HG03039 (cell line): ENCODE data around the gene BMP10.

Experiments used
- ATAC-seq: cut with Tn5 transposase; IDR thresholded peaks from one replicate; pipeline ENCODE4 v1.9.1; 2021; ENCODE audit warnings: mild to moderate bottlenecking, moderate library complexity; ENCODE audit not compliant: unreplicated experiment

The BMP10 gene

DNA sequence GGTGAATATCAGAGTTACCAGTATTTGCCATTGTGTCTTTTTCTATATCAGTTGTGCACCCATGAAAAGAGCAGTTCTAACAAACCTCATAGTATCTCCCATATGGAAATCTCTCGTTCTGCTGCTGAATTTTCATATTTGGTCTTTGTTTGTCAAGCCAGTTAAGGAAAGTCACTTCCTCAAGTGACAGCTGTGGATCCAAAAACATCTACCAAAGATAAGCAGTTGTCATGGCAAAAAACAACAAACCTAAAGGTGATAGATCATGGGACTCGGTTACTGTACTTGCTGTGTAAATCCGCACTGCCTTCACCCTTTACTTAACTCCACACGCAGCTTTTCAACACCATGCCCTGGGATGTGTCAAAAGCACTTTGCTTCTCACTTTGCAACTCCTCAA, 17.3 kb downstream of the BMP10 start:
- ATAC-seq, result no peak

DNA sequence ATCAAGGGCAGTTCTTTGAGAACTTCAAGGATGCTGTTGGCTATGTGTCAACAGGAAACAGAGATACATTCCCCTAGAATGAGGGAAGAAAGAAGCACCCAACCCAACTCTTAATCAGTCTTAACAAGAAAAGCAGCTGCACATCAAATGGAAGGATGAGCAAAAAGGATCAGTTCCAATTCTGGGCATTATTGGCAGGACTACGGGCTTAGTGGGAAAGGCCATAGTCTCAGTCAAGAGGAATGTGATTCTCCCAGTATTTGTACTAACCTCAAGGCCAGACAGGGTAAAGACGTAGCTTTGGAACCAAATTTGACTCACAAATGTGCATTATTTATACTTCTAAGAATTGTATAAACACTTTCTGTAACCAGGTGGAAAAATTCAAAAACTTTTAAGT, 18.2 kb downstream of the BMP10 start:
- no peak for ATAC-seq

DNA sequence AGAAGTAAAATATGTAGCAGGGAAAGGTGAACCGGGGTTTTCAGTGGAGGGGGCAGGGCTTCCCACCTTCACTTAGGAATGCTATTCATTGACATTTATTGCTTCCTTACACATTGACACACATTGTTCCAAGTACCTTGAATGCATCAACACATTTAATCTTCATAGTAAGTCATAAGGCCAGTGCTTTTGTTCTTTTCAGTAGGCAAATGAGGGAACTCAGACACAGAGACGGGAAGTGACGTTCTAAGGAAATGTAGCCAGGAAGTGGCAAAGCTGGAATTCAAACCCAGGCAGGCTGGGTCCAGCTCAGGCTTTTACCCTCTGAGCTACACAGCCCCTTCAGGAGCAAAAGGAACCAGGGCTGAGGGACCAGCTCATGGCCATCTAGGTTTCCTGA, 20.7 kb downstream of the BMP10 start:
- ATAC-seq, result no peak

DNA sequence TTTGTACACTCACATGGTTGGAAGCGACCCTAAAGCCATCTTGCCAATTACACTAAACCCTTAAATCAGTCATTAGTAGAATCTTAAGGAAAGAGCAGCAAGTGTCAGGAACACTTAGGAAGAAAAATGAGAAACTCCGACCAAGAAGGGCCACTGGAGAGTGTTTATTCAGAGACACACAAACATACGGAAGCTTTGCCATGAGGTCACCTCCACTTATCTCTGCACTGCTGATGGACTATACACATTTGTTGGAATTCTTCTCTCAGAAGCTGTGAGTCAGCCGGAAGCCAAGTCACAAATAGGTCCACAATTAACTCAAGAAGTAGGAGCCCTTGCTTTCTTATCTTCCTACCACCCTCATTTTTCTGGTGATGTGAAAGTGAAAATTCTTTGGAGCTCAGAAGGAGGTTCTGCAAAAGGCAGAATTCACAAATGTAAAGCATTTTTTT, 21.6 kb downstream of the BMP10 start:
- no peak for ATAC-seq

DNA sequence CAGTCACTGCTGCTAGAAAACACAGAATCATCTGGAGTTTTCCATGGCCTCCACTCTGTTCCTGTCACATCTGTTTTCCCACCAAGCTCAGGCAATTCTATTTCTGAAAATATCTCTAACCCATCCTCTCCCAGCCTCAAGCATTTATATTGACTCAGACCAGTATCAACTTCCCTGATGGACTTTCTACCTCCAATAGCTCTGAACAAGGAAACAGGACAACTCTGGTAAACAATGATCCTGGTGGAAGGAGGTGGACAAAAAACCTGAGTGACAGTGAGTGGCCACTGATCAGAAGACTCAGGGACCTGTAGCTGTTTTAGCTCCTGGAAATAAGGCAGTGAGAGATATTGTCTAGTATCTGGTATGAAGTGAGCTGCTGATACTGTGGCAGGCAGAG, 23.4 kb downstream of the BMP10 start:
- ATAC-seq, result no peak

DNA sequence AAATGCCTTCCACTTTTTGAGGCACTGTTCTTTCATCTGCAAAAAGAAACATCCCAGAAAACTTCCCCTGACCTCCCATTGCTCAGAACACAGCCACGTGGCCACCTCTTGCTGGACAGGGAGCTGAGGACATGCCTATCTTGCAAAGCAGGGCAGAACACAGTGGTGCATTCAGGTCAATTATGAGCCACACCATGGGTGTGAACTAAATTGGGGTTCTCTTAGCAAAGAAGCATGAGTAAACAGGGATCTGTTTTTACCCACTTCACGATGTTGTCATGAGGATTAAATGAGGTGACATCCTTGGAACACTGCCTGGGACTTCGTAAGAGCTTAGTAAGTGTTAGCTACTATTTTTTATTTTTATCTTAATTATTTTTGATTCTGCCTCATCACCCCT, 25.1 kb downstream of the BMP10 start:
- ATAC-seq, result no peak

DNA sequence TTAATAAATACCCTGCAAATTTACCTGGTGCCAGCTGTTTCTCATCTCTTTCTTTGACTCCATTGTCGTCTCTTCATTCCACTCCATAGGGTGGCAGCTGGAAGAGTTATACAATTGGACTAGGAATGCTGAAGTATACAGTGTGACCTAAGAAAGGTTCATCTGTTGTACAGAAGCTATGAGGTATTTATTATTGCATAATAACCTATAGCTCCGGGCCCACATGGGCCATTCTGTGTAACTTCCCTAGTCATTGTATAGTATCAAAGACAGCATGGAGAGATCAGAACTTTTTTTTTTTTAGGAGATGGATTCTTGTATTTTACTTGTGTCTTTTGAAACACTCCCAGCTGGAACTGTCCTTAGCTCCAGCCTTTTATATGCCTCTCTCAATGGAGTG, 26.2 kb downstream of the BMP10 start:
- ATAC-seq, result no peak

DNA sequence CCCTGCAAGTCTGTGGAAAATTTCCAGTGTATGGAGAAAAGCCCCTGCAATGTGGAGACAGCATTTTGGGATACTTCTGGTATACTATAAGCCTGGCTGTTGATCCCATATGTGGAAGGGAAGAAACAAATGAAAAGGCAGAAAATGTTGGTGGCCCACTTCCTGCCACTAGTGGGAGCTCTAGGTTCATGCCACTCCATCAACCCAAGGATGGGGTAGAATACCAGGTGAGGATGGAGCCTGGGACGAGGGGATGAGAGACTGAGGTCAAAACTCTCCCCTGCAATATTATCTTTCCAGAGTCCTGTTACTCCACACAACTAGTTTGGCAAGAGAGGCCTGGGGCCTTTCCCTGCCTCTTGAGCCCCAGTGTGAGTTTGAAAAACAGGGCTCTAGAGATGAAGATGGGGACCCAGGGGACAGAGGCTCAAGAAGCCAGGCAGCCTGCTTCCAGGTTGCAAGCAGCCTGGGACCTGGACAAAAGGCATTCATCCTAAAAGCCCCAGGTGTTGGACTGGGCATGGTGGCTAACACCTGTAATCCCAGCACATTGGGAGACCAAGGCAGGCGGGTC, 31.9 kb downstream of the BMP10 start:
- ATAC-seq, result no peak

DNA sequence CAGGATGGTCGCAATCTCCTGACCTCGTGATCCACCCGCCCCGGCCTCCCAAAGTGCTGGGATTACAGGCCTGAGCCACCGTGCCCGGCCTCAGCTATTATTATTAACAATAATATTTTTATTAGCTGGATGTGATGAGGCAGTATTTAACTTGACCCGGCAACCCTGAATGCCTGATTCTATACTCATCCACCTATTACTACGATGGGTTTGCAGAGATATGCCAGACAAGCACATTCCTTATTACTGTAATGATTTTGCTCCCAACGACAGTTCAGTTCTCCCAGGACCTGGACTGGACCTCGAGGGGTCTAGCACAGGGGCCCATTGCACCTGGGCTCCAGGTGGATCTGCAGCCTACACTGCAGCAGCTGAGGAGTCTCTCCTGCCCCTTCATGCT, 32.6 kb downstream of the BMP10 start:
- no peak for ATAC-seq

DNA sequence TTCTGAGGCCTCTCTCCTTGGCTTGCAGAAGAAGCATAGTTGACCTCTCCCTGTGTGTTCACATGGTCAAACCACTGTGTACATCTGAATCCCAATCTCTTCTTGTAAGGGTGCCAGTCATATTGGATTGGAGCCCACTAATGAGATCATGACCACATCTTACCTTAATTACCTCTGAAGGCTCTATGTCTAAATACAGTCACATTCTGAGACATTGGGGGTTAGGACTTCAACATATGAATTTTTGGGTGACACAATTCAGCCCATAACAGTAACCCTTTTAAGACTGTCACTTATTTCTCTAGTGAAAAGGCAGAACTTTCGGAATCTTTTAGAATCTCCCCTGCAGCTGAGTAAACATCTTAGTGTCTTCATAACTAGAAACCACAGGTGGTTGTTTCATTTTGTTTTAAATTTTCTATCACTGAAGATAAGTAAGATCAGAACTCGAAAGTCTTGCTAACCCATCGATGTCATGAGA, 33.3 kb downstream of the BMP10 start:
- peak; percentile 51 for ATAC-seq

DNA sequence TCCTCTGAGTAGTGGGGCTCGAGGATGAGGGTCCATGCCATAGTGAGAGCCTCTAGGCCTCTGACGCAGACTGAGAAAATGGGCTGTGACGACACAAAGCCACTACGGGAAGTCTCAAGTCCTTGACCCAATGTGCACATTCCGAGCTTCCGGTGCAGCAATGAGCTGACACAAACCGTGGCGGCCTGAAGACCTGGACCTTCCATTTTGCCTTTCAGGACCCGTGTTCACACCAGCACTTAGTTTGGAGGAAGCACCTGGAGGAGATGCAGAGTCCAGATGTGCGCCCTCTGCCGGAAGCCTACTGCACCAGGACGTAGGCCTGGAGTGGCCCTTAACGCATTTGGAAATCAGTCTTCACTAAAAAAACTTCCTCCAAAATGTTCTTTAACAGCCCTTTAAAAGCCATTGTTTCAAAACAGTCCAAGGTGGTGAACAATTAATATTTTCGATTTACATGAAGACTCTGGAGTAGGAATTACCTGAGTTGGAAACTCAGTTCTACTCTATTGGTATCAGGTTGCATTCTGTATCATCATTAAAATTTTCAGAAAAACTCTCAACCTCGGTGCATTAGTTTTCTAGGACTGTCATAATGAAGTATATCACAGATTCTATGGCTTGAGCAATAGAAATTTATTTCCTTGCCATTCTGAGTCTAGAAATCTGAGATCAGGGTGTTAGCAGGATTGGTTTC, 33.9 kb downstream of the BMP10 start:
- ATAC-seq, result no peak

DNA sequence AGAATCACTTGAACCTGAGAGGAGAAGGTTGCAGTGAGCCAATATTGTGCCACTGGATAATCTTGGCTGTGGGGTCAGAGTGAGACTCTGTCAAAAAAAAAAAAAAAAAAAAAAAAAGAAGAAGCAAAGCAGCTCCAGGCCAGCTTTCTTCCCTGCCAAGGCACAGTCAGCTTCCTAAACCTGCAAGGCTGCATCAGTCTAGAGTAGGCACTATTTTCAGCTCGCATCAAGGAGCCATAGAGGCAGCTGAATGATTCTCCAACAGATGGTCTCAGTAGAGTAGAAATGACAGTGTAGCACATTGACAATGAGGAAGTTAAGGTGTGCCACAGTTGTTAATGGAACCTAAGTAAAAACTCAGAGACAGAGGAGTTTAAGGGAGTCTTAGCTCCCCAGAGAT, 35.6 kb downstream of the BMP10 start:
- no peak for ATAC-seq

DNA sequence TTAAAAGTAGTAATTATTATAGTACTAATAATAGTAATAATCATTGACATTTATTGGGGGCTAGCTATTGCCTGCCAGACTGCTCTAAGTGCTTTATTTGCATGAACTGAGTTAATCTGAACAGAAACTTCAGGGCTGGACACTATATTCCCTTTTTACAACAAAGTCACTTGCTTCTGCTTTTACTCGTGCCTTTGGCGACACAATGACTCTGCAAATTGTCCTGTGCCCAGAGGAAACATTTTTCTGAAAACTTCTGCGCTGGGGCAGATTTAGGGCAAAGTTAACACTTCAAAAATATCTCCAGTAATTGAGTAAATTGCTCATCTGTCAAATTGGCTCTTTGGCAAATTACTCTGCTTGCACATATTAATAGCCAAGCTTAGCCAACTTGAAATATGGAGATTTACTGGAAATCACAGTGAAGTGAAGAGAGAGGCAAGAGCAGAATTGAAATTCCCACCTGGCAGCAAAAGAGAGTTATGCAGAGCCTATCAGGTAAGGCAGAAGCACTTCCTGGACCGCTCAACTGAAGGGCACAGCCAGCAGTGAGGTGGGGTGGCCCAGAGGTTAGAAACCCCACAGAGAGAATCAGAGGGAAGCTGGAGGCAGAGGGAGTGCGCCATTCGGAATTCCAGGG, 36.3 kb downstream of the BMP10 start:
- ATAC-seq, result no peak

DNA sequence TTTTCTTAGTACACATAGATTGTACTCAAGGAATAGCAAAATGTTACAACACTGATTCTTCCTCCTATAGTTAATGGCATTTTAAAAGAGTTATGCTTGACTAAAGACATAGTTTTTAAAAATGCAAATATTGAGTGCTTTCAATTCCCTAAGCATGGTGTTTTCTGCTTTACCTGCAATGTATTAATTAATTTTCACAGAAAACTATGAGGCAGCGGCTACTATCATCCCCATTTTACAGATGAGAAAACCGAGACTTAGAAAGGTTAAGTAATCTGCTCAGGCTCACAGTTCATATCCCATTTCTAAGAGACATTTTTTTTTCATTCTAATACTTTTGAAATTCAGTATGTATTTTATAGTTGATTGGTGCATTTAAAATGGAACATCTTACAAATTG, 38.0 kb downstream of the BMP10 start:
- no peak for ATAC-seq

DNA sequence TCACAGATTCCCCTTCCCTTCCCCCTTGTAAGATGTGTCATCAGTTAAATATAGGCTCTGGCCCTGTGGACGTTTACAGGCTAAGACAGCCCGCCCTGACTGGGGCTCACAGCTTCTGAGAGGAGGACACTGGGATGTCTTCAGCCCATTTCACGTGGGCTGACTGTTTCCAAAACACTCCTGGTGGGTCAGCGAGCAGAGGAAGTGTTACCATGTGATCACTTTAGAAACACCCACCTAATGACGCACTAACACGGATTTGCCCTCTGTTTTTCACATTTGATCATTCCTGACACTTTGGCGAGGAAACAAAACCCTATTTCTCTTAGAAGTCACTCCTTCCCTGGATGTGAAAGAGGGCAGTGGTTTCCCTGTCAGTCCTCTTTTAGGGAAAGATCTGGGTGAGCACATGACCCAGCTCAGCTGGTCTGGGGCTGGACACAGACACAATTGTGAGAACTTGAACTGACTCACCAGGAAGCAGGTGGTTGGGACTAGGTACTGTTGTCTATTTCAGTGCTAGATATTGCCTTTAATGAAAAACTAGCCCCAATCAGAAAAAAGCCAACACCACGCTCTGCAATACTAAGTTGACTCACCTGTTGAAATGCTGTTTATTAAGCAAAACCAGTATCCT, 38.8 kb downstream of the BMP10 start:
- peak; percentile 57 for ATAC-seq

DNA sequence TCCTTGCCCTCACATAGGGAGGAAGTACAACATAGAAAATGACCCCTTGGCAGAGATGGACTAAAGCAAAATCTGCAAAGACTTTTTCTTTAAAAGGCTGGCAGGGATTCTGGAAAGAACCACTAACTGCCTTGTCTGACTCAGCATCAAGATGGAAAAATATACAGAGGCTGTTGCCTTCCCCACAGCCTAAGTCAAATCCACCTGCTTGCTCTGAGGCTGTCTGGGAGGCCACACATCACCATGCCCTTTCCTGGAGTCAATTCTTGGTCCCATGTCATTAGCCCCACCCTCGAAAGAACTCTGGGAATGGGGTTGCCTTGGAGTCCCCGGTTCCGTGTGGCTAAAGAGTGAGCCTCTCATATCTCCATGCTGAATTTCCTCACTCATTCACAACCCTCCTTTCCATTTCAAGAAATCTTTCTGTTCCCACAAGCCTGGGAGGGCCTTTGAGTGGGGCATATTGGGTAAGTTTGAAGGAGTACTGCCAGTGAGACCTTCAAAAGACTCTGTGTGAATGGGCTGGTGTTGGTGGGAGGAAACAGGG, 39.4 kb downstream of the BMP10 start:
- ATAC-seq, result no peak

DNA sequence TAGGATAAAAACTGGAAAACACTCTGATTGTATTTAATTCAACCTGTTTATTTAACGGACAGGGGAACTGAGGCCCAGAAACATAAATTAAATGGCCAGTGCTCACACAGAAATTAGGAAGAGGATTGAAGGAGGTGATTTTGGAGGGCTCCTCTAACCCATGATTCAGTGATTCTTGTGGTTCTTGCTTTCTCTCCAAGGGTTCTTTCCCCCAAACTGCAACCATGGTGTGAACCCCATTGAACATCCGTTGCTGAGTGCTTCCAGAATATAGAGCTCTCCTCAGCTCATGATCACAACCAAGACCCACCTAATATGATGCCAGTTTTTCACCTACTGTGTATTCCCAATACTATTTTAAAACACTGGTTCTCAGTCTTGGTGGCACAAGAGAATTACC, 41.4 kb downstream of the BMP10 start:
- ATAC-seq, result no peak

DNA sequence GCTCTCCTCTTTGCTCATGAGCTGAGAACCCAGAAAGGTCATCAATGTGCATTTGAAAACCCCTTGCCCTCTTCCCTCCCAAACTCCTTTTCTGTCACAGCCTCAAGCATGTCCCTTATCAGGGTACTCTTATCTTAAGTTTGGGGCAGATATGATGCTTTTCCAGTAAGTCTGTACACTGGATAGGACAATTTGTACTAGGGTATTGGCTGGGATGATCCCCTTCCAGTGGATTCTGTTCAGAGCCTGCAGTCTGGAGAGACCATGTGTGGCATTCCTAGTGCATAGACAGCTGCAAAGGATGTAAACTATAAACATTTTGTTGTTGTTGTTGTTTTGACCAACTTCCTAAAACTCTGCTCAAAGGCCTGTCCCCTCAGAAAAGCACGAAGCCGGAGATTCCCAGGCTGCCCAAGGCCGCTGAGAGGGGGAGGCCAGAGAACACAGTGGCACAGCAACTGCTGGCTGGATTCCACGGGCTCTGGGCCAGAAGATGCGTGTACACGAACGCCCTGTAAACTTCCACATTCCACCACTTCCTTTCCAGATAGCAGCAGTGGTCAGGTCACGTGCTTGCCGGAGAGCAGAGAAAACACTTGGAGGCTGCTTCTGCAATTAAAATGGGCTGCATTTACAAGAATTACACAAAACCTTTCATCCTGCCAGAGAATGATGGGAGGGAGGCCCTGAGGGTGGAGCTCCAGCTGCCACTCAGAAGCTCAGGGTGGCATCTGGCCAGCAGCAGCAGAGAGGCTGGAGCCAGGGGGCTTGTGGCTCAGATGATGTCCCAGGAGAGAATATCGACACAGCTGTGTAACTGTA, 42.1 kb downstream of the BMP10 start:
- ATAC-seq, result no peak

DNA sequence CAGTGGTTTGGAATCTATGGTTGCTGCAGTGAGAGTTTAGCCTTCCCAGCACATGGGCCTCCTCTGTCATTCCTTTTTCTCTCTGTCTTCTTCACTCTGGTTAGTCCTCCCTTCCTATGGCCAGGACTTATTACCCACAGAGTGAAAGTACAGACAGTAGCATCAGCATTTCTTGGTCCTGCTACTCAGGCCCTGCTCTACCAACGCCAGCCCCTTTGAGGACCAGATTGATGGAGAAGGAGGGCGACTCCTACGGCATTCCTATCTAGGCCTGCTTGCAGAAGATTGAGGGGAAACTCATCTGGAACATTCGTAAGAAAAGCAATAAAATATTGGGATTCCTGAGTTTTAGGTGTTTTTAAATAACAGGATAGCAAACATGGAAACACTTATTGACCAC, 43.5 kb downstream of the BMP10 start:
- ATAC-seq, result no peak

DNA sequence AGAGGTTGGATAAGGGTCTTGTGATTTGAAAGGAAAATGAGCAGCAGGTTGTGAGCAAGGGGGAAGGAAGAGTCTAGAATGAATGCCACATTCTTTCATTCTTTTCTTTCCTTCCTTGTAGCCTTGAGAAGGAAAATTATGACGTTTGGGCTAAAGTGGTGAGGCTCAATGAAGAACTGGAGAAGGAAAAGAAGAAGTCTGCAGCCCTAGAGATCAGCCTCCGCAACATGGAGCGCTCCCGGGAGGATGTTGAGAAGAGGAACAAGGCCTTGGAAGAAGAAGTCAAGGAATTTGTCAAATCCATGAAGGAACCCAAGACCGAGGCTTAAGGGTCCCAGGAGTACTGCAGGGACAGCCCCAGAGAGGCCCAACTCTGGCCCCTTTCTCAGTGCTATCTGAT, 45.3 kb downstream of the BMP10 start:
- no peak for ATAC-seq

DNA sequence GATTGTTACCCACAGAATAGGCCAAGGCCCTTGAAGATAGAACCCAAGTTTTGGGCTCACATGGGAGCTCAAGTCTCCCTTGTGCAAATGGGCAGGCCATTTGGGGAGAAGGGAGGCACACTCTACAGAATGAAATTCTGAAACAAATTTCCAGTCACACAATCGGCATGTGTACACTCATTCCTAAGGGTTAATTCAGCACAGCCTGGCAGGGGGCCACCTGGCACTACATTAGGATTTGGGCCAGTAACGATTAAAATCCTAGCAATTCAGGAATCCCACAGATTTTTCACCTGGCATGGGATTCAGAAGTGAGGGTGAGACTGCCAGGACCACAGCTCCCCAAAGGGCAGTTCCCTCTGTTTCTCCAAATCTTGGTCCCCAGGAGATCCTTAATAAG, 46.4 kb downstream of the BMP10 start:
- ATAC-seq, result no peak
